Activated CD8-positive, alpha-beta memory T cell treated with anti-CD3 and anti-CD28 coated beads for 36 hours (primary cell): Measurements from ENCODE around the gene CNGA4. TPM values are rescaled to one million over a fixed set of nuclear protein-coding genes. Genes with fewer than 3 reads are reported as not detected.
"Not testable (repeated sequence)": the region's sequence is repeated elsewhere in the genome, so short reads cannot be mapped to it uniquely, and the experiment has no call there.

Source experiments
- CTCF ChIA-PET: fragments of 350-600 bp; sonication (Branson Sonifier 250); formaldehyde crosslinking; loops from one replicate; lab custom pipeline; 2021; ENCODE audit warnings: antibody characterized with exemption; lab: Charles Lee
- POLR2A ChIA-PET: fragments of 350-600 bp; sonication (Branson Sonifier 250); formaldehyde crosslinking; loops from one replicate; lab custom pipeline; 2021; ENCODE audit warnings: antibody characterized with exemption; lab: Charles Lee
- total RNA-seq, 2 experiments: library from RNA; stranded (reverse); gene quantifications; one replicate each; pipeline ENCODE4 v1.2.3, GENCODE V29; 2021

CNGA4 gene
- total RNA-seq, 2 experiments from 2014 or later: not detected

DNA sequence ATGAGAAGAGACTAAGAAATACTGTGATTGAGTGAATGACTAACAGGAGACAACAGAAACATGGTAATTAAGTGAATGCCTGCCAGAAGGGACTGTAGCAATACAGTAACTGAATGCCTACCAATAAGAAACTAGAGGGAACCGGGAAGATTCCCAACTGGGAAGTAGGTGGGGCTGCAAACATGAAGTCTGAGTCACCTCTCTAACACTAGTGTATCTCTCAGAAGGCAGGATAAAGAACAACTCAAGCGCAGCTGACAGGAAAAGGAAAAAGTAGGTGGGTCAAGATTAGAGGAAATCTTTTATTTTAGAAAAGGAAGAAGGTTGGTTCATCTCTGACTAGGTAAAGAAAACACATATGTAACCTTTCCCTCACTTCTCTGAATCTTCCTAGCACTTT lies 19.5 kb upstream of the CNGA4 start:
- POLR2A ChIA-PET: no interaction called here
- CTCF ChIA-PET: no interaction called here

- CTCF ChIA-PET: no interaction called here
- POLR2A ChIA-PET: no interaction called here
These were observed 15.0 kb upstream of the CNGA4 start for GRCh38 chr11:6223854-6224253.

GRCh38 chr11:6224421-6224820 lies 14.5 kb upstream of the CNGA4 start:
- POLR2A ChIA-PET: no interaction called here
- CTCF ChIA-PET: no interaction called here

DNA sequence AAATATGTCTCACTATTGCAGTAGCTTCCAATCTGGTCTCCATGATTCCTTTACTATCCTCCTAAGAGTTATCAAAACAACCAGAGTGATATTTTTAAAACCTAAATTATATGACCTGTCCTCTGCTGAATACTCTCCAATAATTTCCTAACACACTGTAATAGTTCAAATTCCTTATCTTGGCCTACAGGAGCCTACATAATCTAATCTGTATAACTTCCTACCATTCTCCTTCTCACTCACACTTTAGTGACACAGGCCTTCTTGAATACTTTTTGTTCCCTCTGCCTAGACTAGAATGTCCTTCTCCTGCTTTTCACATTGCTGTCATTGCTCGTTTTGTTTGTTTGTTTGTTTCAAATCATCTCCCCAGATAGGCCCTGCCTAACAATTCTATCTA lies 13.9 kb upstream of the CNGA4 start:
- ChIA-PET POLR2A (no interaction called here), CTCF (no interaction called here)

DNA sequence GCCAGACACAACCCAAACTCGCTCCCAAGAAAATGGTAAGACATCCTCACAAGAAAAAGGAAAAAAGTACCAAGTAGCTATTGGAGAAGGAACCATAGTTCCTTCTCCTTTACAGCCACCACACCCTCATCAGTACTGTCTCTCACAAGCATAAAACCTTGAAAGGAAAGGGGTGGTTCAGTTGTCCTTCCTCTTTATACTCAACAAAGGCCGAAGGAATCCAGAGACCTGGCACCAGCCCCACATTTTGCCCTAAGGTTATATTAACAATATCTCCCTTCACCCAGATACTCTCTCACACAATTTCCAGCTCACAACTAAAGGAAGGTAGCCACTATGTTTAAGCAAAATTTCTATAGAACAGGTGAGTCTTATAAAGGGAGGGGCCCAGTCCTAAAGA lies 13.0 kb upstream of the CNGA4 start:
- POLR2A ChIA-PET: no interaction called here

DNA sequence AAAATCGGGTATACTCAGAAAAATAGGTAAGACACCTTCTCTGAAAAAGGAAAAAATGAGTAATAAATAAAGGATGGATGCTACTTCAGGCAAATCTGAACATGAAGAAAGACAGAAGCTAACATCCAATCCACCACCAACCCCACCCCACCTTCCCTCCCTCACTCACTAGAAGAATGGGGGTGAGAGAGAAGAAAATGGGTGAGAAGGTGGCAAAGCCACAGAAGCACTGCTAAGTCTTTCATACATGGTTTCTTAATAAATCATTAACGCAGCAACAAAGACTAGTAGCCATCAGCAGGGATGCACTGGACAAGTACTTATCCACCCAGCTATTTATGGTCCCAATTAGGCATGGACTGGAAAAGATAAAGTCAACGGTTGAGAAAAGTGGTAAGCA lies 10.4 kb upstream of the CNGA4 start:
- CTCF ChIA-PET: no interaction called here
- POLR2A ChIA-PET: no interaction called here

More for the DNA sequence above, 13.0 kb upstream of the CNGA4 start:
- CTCF ChIA-PET: no interaction called here

- ChIA-PET CTCF (interaction anchor here (0.6 kb wide), 1 partner anchor 32 kb away, joined by 3 read pairs; no protein-coding TSS in a partner anchor), POLR2A (no interaction called here)
These were observed 9.0 kb upstream of the CNGA4 start for GRCh38 chr11:6229911-6230310.

DNA sequence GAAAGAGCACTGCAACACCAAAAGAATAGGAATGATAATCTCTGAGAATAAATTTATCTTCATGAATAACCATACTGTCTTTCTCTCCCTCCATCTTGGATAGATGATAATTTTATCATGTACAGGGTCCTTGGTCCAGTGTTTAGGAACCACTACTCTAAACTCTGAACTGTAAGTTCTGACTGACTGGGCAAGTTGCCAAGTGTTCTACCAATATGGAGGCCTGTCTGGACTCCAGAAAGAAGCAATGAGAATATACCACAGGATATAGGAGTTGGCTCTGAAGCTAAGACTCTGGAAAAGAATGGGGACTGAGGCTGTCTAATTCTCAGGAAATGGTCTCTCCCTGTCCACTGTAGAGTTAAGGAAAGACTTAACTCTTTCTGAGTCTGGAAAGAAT lies 6.0 kb upstream of the CNGA4 start:
- ChIA-PET POLR2A (no interaction called here), CTCF (no interaction called here)

DNA sequence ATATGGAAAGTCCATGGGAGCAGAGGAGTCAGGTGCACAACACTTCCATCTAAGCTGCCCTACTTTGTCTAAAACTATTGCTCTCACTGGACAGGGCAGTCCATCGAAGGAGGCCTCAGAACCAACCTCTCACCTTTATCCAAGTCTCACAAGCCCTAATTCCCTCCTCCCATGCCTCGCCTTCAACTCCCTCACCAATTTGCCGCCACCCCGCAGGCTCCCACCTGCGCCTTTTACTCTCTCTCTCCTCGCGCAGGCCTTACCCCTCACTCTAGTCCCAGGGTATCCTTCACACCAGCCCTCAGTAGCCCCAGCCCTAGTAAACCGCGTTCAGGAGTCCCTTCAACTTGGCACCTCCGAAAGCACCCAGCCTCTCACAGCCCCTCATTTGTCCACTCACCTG lies 4.9 kb upstream of the CNGA4 start:
- CTCF ChIA-PET: interaction anchor here (1.4 kb wide), 1 partner anchor 83 kb away, joined by 3 read pairs; no protein-coding TSS in a partner anchor
- POLR2A ChIA-PET: no interaction called here

DNA sequence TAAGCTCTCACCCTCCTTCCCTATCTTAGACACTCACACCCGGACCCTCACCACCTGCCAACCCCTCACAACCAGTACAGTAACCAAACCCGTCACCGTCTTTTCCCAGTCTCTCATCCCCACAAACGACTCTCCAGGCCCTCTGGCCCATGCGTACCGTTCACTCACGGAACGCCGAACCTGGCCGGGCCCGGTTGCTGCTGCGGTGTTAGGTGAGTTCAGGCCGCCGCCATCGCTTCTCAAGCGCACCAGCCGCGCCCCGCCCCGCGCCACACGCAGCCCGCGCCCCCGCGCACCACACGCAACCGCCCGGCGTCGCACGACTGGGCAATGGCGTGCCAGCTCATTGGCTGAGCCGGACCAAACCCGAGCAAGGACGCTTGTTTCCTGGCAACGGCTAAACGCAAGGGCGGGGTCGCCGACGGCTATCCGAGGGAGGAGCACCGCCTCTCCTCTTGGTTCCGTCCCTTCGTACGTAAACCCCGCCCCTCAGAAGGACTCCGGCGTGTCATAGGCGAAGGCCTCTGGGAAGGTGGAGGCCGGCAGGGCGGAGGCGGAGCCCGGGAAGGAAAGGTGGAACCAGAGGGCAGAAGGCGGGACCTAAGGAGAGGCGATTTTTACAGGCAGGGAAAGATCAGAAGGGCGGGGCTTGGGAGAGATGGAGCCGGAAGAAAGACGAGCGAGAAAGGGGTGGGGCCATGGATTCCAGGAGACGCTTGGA lies 4.3 kb upstream of the CNGA4 start, which contains the start of gene FHIP1B:
TSS of gene FHIP1B (minus strand) at position 250 of the 721 bp plus-strand sequence. CDS start 10,120 bp downstream, outside the sequence.
- ChIA-PET POLR2A (no interaction called here), CTCF (interaction anchor here (0.6 to 1.4 kb wide), 3 partner anchors 16 to 966 kb away, joined by 3 to 7 read pairs (median 3); no protein-coding TSS in a partner anchor)

- ChIA-PET POLR2A (no interaction called here), CTCF (no interaction called here)
These were observed 1.6 kb upstream of the CNGA4 start for GRCh38 chr11:6237266-6237665.

- ChIA-PET POLR2A (no interaction called here), CTCF (interaction anchor here (1.4 kb wide), 1 partner anchor 115 kb away, joined by 5 read pairs; no protein-coding TSS in a partner anchor)
These were observed 1.1 kb upstream of the CNGA4 start for GRCh38 chr11:6237761-6238302.

DNA sequence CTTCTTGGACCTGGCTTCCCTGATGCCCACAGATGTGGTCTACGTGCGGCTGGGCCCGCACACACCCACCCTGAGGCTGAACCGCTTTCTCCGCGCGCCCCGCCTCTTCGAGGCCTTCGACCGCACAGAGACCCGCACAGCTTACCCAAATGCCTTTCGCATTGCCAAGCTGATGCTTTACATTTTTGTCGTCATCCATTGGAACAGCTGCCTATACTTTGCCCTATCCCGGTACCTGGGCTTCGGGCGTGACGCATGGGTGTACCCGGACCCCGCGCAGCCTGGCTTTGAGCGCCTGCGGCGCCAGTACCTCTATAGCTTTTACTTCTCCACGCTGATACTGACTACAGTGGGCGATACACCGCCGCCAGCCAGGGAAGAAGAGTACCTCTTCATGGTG lies 1.2 kb downstream of the CNGA4 start:
- ChIA-PET CTCF (no interaction called here), POLR2A (no interaction called here)

- CTCF ChIA-PET: no interaction called here
- POLR2A ChIA-PET: interaction anchor here (0.5 kb wide), 1 partner anchor 118 kb away, joined by 6 read pairs; no protein-coding TSS in a partner anchor
These were observed 1.9 kb downstream of the CNGA4 start for GRCh38 chr11:6240781-6241180.

DNA sequence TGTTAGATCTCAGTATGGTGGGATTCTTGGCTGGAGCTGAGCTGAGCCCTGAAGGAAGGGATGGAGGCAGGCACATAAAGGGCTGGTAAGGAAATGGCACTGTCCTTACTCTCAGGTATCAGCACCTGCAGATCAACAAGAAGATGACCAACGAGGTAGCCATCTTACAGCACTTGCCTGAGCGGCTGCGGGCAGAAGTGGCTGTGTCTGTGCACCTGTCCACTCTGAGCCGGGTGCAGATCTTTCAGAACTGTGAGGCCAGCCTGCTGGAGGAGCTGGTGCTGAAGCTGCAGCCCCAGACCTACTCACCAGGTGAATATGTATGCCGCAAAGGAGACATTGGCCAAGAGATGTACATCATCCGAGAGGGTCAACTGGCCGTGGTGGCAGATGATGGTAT lies 2.4 kb downstream of the CNGA4 start:
- CTCF ChIA-PET: no interaction called here
- POLR2A ChIA-PET: no interaction called here

DNA sequence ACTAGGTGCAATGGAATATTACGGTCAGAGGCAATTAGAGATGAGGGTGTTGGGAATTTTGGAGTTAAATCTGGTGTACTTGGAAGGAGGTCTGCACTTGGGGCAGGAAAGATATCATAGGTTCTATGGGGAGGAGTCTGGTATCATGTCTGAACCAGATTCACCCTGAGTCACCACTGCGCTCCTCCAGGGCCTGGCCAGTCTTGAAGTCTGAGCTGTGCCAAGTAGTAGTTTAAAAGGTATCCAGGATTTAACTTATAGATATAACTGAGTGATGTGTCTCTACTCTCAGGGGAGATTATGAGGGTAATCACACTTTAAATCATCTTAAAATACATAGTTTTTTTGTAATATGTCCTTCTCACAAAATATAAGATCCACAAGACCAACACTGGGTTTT lies 6.6 kb downstream of the CNGA4 start:
- ChIA-PET POLR2A (no interaction called here), CTCF (no interaction called here)

DNA sequence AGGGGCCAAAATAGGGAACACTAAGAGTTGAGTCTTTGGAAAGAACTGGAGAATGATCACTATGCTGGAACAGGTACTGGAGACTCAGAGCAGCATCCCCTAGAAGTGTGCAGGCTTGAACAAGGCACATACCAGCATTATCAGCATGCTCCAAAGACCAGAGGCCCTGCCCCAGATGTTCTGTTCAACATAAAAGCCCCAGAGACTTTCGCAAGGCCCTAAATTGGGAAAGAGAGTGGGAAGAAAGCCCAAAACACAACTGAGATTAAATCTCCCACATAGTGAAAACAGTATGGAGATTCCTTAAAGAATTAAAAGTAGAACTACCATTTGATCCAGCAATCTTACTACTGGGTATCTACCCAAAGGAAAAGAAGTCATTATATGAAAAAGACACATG lies 9.4 kb downstream of the CNGA4 start:
- ChIA-PET CTCF (no interaction called here), POLR2A (no interaction called here)

- POLR2A ChIA-PET: not testable (repeated sequence)
These were observed 10.0 kb downstream of the CNGA4 start for GRCh38 chr11:6248897-6249296.

DNA sequence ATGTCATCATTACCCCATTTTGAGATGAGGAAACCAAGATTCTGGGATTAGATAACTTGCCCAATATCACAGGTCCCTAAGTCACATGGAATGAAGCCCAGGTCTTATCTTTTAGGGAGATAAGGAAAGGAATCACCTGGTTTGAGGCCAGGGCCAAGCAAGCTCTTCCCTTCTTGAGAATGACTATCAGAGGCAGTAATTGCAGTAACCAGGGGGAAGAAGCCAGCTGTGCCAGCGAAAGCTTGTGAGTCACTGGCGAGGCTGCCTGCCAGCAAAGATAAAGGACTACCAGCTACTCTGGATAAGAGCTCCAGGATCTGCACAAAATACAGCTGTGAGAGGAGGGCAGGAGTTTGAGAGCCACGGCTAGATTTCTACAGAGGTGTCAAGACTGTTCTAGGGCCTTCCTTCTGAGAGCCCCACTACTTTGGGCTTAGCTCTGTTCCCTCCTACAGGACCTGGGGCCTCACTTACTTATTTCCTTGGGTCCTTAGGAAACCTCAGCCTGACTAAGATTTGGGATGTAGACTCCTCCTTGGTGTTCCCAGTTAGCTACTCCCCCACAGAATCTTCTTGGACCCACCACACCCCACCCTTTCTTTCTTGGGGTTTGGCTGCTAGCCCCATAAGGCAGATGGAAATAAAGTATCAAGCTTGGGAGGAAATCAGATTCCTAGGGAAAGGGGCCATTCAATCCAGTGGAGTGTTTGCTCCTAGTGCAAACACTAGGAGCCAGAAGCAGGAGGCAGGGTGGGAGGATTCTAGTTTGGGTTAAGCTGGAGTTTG lies 11.1 kb downstream of the CNGA4 start:
- CTCF ChIA-PET: interaction anchor here (0.9 to 3.5 kb wide), 5 partner anchors 13 to 113 kb away, joined by 3 to 20 read pairs (median 5); no protein-coding TSS in a partner anchor
- POLR2A ChIA-PET: no interaction called here

More at GRCh38 chr11:6248897-6249296, 10.0 kb downstream of the CNGA4 start:
- CTCF ChIA-PET: not testable (repeated sequence)
